Stimulated activated CD8-positive, alpha-beta memory T cell treated with anti-CD3 and anti-CD28 coated beads, Interleukin-12 subunit alpha, Interleukin-12 subunit beta, amount 100 ng/mL, for 4 hours (primary cell): ENCODE results near the gene CCDC195.

Experiments used
- DNase-seq: peaks from one replicate; pipeline ENCODE4 v3.0.0-alpha.2; 2020; ENCODE audit warnings: low read depth

The CCDC195 gene

DNA sequence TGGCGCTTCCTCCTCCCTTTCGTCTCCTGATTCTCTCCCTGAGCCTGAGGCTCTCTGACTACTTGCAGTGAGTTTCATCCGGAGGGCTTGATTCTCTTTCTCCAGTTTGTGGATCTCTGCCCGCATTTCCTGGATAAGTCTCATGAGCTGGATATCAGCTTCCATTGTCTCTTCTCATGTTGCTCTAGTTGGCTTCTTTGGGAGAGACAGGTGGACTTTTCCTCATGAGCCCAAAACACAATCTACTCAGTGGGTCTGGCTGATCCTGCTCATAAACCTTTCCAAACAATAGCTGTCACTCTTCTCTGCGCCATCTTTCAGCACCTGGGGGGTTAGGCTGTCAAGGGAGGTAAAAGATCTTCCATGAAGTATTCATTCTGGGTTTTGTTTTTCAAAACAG, at the start of gene CCDC195:
TSS of gene CCDC195 (minus strand) at position 165 of the 400 bp plus-strand sequence. CDS start at position 165, 0 bp downstream.
- DNase-seq: no peak

DNA sequence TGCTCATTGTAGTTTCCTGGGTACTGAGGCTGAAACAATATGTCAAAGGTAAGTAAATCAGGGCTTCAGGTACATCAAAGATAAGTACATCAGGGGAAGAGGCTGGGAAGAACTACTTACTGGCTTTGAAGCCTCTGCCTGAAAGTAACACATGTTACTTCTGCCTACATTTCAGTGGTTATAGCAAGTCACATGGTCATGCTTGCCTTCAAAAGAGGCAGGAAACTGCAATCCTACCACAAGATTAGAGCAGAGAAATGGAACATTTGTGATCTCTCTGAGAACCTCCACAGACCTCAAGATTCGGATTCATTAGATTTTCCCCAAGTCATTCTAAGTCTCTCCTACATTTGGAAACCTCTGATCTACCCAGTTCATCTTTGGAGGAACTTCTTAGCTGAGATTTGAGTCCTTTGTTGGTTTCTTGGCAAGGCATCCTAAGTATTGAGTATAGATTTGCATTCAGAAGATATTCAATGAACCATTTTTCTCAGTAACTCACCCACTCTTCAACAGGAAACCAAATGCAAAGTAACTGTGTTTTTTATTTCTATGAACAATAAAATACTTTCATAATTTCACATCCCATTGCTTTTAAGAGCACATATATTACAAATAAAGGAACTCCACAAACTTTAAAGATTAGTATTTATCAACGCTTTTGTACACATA, 48.5 kb upstream of the CCDC195 start:
- DNase-seq: no peak

GRCh38 chr2:224757934-224758548, 41.9 kb upstream of the CCDC195 start:
- no peak for DNase-seq

DNA sequence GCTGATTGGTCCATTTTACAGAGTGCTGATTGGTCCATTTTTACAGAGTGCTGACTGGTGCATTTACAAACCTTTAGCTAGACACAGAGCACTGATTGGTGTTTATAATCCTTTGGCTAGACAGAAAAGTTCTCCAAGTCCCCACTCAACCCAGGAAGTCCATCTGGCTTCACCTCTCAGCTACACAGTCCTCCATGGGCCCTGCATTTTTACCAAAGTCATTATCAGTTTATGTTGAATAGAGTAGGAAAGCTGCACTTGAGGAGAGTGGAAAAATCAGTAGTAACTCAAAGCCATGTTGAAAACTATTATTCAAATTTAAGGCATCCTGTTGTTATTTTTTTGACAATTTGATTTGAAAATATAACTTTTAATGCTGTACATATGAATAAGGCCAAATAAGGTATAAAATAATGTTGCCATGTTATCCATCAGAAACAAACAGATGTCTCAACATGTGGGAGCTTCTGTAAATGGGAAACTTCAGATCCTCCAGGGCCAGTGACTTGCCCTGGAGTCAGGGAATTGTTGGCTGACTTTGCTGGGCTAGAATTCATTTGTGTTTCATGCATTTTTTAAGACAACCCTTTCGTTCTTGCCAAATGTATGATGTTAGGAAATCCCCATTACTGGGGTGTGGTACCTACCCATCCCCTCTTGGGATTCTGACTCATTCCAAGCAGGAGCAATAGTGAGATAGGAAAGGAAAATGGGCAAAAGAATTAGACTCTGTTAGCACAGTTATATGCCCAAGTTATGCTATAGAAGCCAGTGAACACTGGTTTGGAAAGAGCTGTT, 37.8 kb upstream of the CCDC195 start:
- no peak for DNase-seq

- DNase-seq: no peak
Measured at GRCh38 chr2:224751996-224752698, 36.0 kb upstream of the CCDC195 start.

DNA sequence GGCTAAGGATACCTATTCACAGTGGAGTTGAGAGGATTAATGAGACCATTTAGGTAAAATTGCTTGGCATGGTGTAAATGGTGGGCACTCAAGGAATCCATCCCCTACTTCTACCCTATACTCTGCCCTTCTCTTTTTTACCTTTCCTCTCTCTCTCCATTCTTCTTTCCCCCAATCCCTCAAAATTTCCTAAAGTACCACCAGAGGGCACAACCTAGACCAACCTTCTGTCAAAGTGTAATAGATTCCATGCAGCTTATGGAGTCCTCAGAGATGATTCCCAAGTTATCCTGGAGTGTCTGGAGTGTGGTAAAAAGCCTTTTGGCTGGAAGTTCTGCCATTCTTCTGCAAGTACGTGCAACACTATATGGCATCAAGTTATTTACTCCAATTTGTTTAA, 33.0 kb upstream of the CCDC195 start:
- DNase-seq: no peak

DNA sequence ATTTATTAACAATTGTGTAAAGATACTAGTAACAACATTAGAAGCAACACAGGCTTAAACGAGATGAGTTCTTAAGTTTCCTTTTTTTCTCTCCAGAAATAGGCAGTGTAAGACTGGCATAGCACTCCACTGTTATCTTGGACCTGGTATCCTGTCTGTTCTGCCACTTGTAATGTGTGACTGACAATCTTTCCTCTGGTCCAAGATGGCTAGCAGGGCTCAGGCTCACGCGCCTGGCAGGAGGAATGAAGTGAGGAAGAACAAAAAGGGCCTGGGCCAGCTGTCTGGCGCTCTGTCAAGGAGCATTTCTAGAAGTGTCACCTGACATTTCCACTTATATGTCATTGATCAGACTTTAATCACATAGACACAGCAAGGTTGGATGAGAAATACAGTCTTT, 31.6 kb upstream of the CCDC195 start:
- no peak for DNase-seq

- DNase-seq: no peak
Measured at GRCh38 chr2:224736227-224736626, 20.1 kb upstream of the CCDC195 start.

- DNase-seq: no peak
Measured at GRCh38 chr2:224734949-224735348, 18.8 kb upstream of the CCDC195 start.

DNA sequence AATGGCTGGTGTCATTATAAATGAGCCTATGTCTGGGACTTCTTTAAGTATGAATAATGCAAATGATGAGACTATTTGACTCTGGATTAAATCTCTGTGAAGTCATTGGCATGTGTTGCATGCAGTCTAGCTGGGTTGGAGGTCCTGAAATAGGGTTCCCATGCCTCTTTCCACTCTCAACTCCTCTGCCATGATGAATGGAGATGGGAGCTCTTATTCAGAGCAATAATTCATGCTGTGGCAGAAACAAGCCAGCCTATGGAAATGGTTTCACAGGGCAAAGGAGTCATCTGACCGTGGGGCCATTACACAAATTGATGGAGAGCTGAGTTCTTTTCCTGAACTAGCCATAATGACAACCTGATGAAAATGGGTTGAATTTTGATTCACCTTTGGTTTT, 15.5 kb upstream of the CCDC195 start:
- no peak for DNase-seq

DNA sequence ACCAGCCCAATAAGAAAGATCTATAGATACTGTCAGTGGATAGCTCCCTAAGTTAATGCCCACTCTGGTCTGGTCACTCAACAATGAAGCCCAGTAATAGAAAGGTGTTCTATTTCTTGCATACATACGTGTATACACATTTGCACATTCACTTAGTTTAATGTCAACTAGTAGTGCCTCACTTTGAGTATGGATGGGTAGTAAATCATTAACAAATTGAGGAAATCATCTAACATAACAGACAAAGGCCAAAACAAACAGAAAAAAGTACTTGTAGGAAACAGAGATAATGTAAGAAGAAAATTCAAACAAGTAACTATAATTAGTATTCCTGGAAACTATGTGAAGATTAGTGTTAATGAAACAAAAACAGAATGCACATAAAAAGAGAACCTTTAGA, 13.3 kb upstream of the CCDC195 start:
- DNase-seq: no peak

DNA sequence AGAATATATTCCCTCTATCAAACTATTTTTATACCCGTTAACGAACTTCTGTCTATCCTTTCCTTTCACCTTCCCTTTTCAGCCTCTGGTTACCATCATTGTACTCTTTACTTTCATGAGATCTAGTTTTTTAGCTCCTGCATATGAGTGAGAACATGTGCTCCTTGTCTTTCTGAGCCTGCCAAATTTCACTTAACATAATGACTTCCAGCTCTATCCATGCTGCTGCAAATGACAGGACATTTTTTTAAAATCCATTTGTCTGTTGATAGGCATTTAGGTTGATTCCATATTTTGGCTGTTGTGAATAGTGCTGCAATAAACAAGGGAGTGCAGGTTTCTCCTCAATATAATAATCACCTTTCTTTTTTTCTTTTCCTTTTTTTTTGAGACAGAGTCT, 8.2 kb upstream of the CCDC195 start:
- DNase-seq: no peak

DNA sequence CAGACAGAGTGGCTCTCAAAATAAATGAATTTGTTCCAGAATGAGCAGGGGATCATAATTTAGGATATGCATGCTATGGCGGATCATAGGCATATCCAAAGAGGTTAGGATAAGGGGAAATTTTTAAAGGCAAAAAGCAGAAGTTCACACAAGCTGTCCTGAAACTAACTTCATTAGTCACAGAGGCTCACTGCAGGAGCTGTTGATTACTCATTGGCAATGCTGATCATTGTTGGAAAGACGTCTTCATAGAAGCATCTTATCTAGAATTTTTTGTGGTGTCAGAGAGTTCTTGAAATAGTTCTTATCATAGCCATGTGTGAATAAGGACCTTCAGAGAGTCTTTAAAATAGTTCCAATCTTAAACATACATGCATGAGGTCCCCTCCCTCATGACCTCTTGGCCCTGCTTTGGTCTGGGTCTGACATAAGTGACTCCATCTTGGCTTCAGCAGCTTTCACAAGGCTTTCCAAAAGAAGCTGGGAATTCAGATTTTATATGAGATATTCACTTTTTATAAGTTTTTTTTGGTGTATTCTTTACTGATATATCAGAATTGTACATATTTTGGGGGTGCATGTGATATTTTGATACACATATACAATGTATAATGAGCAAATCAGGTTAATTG, 7.5 kb upstream of the CCDC195 start:
- DNase-seq: no peak

DNA sequence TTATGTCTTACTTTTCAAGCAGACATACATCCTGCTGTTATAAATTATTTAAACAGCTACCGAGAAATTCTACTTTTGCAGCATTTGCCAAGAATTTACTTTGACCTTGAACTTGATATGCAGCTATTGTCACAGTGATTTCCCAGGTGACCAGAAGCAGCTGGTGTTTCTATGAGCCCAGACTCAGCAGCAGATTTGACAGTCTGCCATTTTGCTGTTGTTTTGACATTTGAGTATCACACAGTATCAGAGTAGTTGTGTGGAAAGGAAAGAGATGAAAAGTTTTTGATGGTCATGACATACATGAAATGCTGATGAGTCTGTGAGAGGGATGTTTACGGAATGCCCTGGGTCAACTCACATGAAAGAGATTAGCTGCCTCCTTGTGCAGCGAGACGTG, 6.6 kb upstream of the CCDC195 start:
- DNase-seq: no peak

GRCh38 chr2:224722250-224722649, 6.1 kb upstream of the CCDC195 start:
- no peak for DNase-seq

DNA sequence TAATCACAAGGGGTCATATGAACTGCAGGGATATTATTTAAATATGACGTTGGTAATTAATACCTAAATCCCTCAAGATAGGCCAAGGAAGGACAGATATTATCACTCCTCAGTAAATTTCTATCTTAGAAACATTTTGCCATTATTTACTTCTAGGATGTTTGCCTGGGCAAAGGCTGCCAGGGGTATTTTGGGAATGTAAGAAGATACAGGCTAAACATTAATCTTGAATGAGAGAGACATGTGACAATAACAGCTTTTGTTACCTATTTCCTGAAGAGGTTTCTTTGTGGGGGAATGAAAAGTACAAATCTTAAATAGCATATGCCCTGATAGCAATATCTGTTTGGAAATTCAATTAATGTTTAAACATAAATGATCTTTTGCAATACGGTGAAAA, 756 bp upstream of the CCDC195 start:
- DNase-seq: no peak

GRCh38 chr2:224711859-224712665, 4.1 kb downstream of the CCDC195 start:
- no peak for DNase-seq

DNA sequence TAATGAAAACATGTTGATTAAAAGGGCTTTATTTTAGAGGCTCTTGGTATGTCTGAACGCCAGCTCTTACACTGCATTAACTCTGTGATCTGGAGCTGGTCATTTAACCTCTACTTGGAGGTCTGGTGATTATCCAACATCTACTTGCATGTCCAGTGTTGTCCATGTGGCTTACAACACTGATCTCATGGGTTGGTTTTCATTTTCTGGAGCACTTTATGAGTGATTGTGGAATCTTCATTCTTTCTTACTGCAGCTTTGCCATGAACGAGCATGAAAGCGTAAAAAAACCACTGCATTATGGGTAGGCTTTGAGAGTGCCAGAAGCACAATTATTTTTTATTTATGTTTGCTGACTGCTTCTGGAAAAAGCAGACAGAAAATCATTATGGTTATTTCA, 4.8 kb downstream of the CCDC195 start:
- DNase-seq: no peak

DNA sequence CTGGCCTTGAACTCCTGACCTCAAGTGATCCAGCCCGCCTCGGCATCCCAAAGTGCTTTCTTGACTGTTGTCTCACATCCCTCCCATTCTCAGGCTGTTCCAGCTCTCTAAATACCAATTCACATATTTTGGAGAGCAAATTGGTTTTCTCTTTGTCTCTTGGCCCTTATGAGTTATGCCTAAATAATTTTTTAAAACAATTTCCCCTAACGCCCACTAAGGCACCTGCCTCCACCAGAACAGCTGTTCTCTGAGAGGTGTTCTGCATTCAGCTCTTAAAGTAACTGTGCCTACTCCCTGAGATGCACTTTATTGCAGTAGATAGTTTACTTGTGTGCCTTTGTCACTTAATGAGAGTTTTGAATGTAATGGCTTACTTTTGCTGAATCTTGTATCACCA, 6.9 kb downstream of the CCDC195 start:
- DNase-seq: no peak

DNA sequence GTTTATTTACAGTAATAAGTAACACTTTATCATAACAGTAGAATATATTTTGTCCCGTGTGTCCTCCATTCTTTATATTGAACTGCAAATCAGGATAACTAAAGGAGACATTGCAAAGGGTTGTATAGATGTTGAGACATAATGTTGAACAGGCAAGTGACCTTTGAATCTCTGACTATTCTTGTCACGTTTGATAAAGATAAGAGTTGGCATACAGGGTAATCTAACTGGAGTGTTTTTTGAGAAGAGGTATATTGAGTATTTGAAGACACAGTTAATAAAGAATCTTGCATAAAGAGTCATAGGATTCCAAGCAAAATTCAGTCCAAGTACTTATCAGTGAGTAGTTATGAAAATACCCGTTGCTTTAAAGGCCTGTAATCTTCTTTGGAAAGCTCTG, 21.7 kb downstream of the CCDC195 start:
- DNase-seq: no peak

- no peak for DNase-seq
Measured at GRCh38 chr2:224691563-224691962, 24.6 kb downstream of the CCDC195 start.
